AG10803 (cell line): ENCODE data around the gene SMS.

Source experiments
- DNase-seq: peaks from one replicate; pipeline ENCODE4 v3.0.0; 2010; ENCODE audit warnings: low read depth
- H3K4me3 ChIP-seq: 2 replicates; pipeline ENCODE4 v1.5.1; 2011; ENCODE audit warnings: mild to moderate bottlenecking, low read length, control low read depth
- TF ChIP-seq, protein P1 (sequence below): conservative IDR thresholded peaks from 2 replicates; pipeline ENCODE4 v1.5.1; 2011; ENCODE audit warnings: mild to moderate bottlenecking, low read length, control low read depth, inconsistent platforms

SMS gene

DNA sequence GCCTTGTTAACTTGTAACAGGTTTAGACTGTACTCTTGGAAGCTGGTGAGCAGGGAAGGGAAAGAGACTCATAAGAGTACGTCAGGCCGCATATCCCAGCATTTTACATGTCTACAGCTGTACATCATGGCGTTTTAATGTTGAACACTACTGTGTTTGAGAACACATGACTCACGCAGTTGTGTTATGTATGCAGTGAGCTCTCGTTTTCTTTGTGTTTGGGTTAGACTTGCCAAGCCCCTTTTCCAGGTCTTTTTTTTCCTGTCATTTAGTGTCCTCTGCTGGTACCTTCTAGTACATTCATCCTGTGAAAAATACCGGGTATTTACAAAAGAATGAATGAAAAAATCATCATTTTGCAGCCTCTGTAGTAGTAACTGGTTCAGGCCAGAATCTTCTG is 35.3 kb downstream of the SMS start:
- DNase-seq: peak; percentile 74
- TF ChIP-seq, protein P1, sequence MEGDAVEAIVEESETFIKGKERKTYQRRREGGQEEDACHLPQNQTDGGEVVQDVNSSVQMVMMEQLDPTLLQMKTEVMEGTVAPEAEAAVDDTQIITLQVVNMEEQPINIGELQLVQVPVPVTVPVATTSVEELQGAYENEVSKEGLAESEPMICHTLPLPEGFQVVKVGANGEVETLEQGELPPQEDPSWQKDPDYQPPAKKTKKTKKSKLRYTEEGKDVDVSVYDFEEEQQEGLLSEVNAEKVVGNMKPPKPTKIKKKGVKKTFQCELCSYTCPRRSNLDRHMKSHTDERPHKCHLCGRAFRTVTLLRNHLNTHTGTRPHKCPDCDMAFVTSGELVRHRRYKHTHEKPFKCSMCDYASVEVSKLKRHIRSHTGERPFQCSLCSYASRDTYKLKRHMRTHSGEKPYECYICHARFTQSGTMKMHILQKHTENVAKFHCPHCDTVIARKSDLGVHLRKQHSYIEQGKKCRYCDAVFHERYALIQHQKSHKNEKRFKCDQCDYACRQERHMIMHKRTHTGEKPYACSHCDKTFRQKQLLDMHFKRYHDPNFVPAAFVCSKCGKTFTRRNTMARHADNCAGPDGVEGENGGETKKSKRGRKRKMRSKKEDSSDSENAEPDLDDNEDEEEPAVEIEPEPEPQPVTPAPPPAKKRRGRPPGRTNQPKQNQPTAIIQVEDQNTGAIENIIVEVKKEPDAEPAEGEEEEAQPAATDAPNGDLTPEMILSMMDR: peak; percentile 59
- H3K4me3 ChIP-seq: no peak overlapping the region

DNA sequence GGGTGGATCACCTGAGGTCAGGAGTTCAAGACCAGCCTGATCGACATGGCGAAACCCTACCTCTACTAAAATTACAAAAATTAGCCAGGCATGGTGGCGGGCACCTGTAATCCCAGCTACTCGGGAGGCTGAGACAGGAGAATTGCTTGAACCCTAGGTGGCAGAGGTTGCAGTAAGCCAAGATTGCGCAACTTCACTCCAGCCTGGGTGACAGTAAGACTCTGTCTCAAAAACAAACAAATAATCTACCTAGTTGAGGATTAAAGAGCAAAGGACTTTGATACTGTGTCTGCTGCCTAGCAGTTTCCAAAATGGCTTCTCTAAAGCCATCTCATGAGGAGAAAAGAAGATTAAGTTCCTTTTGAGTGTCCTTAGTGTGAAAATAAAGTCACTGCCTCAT is 37.8 kb downstream of the SMS start:
- no peak overlapping the region for H3K4me3 ChIP-seq
- no peak for DNase-seq
- TF ChIP-seq, protein P1: no peak

DNA sequence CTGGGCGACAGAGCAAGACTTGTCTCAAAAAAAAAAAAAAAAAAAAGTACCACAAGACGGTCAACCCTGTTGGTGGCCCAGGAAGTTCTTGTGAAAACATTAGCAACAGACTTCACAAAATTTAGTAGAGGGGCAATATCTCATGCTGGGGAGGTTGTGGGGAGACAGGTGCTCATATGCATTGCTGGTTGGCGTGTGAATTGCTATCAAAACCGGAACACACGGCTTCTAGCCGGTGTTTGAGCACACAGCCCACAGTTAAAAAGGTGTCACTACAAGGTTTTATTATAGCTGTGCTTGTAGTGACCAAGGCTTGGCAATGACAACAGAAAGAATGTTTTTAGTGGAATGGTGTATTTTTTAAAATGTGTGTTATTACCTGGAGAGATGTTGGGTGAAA is 41.8 kb downstream of the SMS start:
- TF ChIP-seq, protein P1: no peak
- H3K4me3 ChIP-seq: no peak overlapping the region
- no peak for DNase-seq

DNA sequence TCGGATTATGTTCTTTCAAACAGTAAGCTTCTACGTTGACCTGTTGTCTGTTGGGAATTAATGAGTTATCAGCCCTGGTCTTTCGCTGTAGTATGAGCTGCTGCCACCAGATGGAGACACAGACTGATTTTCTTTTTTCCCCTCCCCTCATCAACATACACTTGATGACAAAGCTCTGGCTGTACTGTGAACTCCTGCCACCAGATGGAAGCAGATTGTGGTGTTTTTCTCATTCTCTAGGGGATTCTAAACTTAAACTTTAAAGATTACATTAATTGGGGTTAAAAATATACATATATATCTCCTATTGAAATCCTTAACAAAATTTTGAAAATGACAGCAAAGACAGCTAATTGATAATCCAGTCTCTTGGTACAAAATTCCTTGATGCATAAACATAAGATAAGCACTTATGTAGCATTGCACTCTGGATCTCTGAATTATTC is 44.8 kb downstream of the SMS start:
- H3K4me3 ChIP-seq: no peak overlapping the region
- TF ChIP-seq, protein P1: peak; percentile 89
- peak; percentile 72 for DNase-seq

DNA sequence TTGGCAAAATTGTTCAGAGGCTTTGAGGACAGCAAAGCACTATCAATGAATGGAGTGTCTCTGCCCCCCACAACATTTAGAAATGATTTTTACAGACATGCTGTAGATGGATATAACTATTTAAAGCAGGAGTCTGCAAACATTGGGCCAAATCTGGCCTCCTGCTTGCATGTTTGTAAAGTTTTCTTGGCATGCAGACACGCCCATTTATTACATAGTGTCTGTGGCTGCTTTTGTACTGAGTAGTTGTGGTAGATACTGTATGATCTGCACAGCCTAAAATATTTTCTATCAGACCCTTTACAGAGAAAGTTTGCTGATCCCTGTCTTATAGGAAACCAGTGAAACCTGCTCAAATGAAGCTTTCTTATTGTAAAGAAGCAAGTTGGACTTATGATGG is 46.1 kb downstream of the SMS start:
- TF ChIP-seq, protein P1: no peak
- peak; percentile 61 for DNase-seq
- no peak overlapping the region for H3K4me3 ChIP-seq

DNA sequence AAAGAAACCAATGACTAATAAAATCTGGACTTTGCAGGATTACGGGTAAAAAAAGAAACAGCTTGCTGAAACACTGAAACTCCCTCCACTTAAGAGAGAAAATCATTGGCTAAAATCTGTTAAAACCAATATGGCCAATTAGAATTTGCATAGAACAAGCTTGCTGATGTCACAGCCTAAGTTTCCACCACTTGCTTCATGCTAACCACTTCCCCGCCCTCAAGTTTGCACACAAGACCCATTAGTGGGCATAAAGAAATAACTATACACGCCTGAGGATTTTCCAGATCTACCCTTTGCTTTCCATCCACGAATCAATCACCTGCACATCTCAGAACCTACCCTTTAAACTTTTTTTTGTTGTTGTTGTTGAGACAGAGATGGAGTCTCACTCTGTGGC is 48.9 kb downstream of the SMS start:
- H3K4me3 ChIP-seq: no peak overlapping the region
- DNase-seq: no peak
- TF ChIP-seq, protein P1: no peak

DNA sequence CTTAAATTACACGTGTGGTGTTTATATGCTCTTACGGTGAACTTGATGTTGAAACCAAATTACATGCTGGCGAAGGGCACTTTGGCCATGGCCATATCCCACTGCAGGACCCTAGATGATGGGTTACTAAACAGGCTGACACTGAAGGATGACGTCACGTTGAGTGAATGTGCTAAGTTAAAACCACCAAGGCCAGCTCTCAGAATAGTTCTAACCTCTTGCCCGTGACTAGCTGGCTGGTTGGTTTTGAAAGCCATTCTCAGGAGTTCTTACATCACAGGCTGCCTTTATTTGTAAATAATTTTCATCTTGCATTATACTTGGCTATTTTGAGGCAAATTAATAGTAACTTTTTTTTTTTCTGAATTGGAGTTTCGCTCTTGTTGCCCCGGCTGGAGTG is 50.3 kb downstream of the SMS start:
- no peak overlapping the region for H3K4me3 ChIP-seq
- no peak for DNase-seq
- TF ChIP-seq, protein P1: no peak
